ENCODE measurements around the gene LRRC1.
"Not testable (repeated sequence)": the region's sequence is repeated elsewhere in the genome, so short reads cannot be mapped to it uniquely, and the experiment has no call there.

Gene LRRC1

GRCh38 chr6:53794720-53795339 is at the start of gene LRRC1:
Gene LRRC1 (plus strand): TSS chr6:53795005. CDS start chr6:53795257, 252 bp downstream.
- peak; percentile 85 for DNase-seq

- no peak for DNase-seq
Observed at GRCh38 chr6:53746442-53747103, 48.2 kb upstream of the LRRC1 start.

GRCh38 chr6:53750052-53750650 is 44.7 kb upstream of the LRRC1 start:
- DNase-seq: no peak

GRCh38 chr6:53751417-53751816 is 43.4 kb upstream of the LRRC1 start:
- no peak for DNase-seq

- no peak for DNase-seq
Observed at GRCh38 chr6:53752440-53752839, 42.4 kb upstream of the LRRC1 start.

- no peak for DNase-seq
Observed at GRCh38 chr6:53752856-53753255, 41.9 kb upstream of the LRRC1 start.

GRCh38 chr6:53754330-53754729 is 40.5 kb upstream of the LRRC1 start:
- DNase-seq: no peak

GRCh38 chr6:53756396-53756795 is 38.4 kb upstream of the LRRC1 start:
- DNase-seq: no peak

GRCh38 chr6:53758496-53758895 is 36.3 kb upstream of the LRRC1 start:
- DNase-seq: no peak

GRCh38 chr6:53761036-53761435 is 33.8 kb upstream of the LRRC1 start:
- no peak for DNase-seq

- DNase-seq: no peak
Observed at GRCh38 chr6:53765270-53765669, 29.5 kb upstream of the LRRC1 start.

- DNase-seq: no peak
Observed at GRCh38 chr6:53766930-53767329, 27.9 kb upstream of the LRRC1 start.

GRCh38 chr6:53767941-53768340 is 26.9 kb upstream of the LRRC1 start:
- DNase-seq: no peak

- DNase-seq: no peak
Observed at GRCh38 chr6:53768636-53769035, 26.2 kb upstream of the LRRC1 start.

GRCh38 chr6:53770780-53771249 is 24.0 kb upstream of the LRRC1 start:
- DNase-seq: no peak

- no peak for DNase-seq
Observed at GRCh38 chr6:53771785-53772624, 22.8 kb upstream of the LRRC1 start.

GRCh38 chr6:53773044-53773696 is 21.6 kb upstream of the LRRC1 start:
- DNase-seq: no peak

GRCh38 chr6:53776152-53776551 is 18.7 kb upstream of the LRRC1 start:
- not testable (repeated sequence) for DNase-seq

GRCh38 chr6:53784991-53785390 is 9.8 kb upstream of the LRRC1 start:
- DNase-seq: not testable (repeated sequence)

- DNase-seq: no peak
Observed at GRCh38 chr6:53786832-53787231, 8.0 kb upstream of the LRRC1 start.

- DNase-seq: no peak
Observed at GRCh38 chr6:53790886-53791285, 3.9 kb upstream of the LRRC1 start.

GRCh38 chr6:53792016-53792415 is 2.8 kb upstream of the LRRC1 start:
- DNase-seq: no peak

- no peak for DNase-seq
Observed at GRCh38 chr6:53792973-53793317, 1.9 kb upstream of the LRRC1 start.
